Smooth muscle cell (in vitro differentiated cells): Measurements from ENCODE around the gene TRHDE. TPM values are rescaled to one million over a fixed set of nuclear protein-coding genes. Genes with fewer than 3 reads are reported as not detected.

Source experiments
- DNase-seq: peaks from one replicate; lab custom pipeline; 2025; ENCODE audit not compliant: unreplicated experiment; lab: John Stamatoyannopoulos, UW
- H2AFZ ChIP-seq: fragments of 200-600 bp; sonication (generic); 2 replicates; pipeline ENCODE4 v1.6.0; 2016; ENCODE audit warnings: antibody characterized with exemption, low read depth, mild to moderate bottlenecking
- H3F3A ChIP-seq: fragments of 200-600 bp; sonication (generic); 2 replicates; pipeline ENCODE4 v1.6.0; 2017; ENCODE audit warnings: antibody characterized with exemption, low read depth
- H3K27ac ChIP-seq: fragments of 200-600 bp; sonication (generic); 2 replicates; pipeline ENCODE4 v1.5.1; 2016; ENCODE audit warnings: low read depth, mild to moderate bottlenecking
- H3K27me3 ChIP-seq: fragments of 200-600 bp; sonication (generic); 2 replicates; pipeline ENCODE4 v1.6.1; 2016; ENCODE audit warnings: low read depth, mild to moderate bottlenecking
- H3K36me3 ChIP-seq: fragments of 200-600 bp; sonication (generic); 2 replicates; pipeline ENCODE4 v1.5.1; 2016; ENCODE audit warnings: low read depth
- H3K4me1 ChIP-seq: fragments of 200-600 bp; sonication (generic); 2 replicates; pipeline ENCODE4 v1.5.1; 2016; ENCODE audit warnings: low read depth
- H3K4me2 ChIP-seq: fragments of 200-600 bp; sonication (generic); 2 replicates; pipeline ENCODE4 v1.6.0; 2016; ENCODE audit warnings: mild to moderate bottlenecking
- H3K4me3 ChIP-seq: fragments of 200-600 bp; sonication (generic); 2 replicates; pipeline ENCODE4 v1.5.1; 2016; ENCODE audit warnings: mild to moderate bottlenecking
- H3K79me2 ChIP-seq: fragments of 200-600 bp; sonication (generic); 2 replicates; pipeline ENCODE4 v1.6.0; 2016; ENCODE audit warnings: low read depth, mild to moderate bottlenecking
- H3K9ac ChIP-seq: fragments of 200-600 bp; sonication (generic); 2 replicates; pipeline ENCODE4 v1.6.0; 2016; ENCODE audit warnings: low read depth
- H3K9me3 ChIP-seq: fragments of 200-600 bp; sonication (generic); replicated peaks from 2 replicates; pipeline ENCODE4 v1.5.1; 2016; ENCODE audit warnings: low read depth
- H4K20me1 ChIP-seq: fragments of 200-600 bp; sonication (generic); 2 replicates; pipeline ENCODE4 v1.6.0; 2016; ENCODE audit warnings: low read depth
- CTCF ChIP-seq: fragments of 200-600 bp; sonication (generic); IDR thresholded peaks from 2 replicates; pipeline ENCODE4 v1.5.1; 2017; ENCODE audit warnings: borderline replicate concordance, mild to moderate bottlenecking, antibody characterized with exemption; ENCODE audit not compliant: insufficient read depth, poor library complexity, severe bottlenecking
- WGBS: methylation state at CpG from one replicate; pipeline ENCODE4 v1.1.7; 2016; ENCODE audit warnings: low lambda C conversion rate; 5-methylcytosine and 5-hydroxymethylcytosine counted together
- polyA plus RNA-seq: library from polyadenylated mRNA; unstranded; fragments of >200 nt; fragmentation: Nextera tagmentation; extraction: Ambion mirVana; gene quantifications from 2 replicates; pipeline ENCODE4 v1.2.1, GENCODE V29; 2016
- total RNA-seq: library from RNA; depleted of rRNA; stranded (reverse); fragments of >200 nt; gene quantifications from 2 replicates; pipeline ENCODE4 v1.2.3, GENCODE V29; 2014

Gene TRHDE
- total and polyA plus RNA-seq, 2 experiments from 2014 or later = 0.32 to 0.81 TPM

GRCh38 chr12:72618764-72619163 lies 346.6 kb downstream of the TRHDE start:
- H3K4me3 ChIP-seq = no peak overlapping the region
- no peak overlapping the region for H2AFZ ChIP-seq
- no peak for TF ChIP-seq CTCF
- H3K9ac ChIP-seq = no peak overlapping the region
- no peaks in the 10 kb centered on the region for H3K4me1 ChIP-seq
- 82% methylated on average over 6 of the region's 6 CpGs for WGBS
- H3K9me3 ChIP-seq = no peaks in the 10 kb centered on the region
- H3F3A ChIP-seq = no peaks in the 10 kb centered on the region
- H4K20me1 ChIP-seq = no peaks in the 10 kb centered on the region
- H3K36me3 ChIP-seq = no peaks in the 10 kb centered on the region
- DNase-seq = no peak
- H3K79me2 ChIP-seq = no peaks in the 10 kb centered on the region
- no peak overlapping the region for H3K27ac ChIP-seq
- no peaks in the 10 kb centered on the region for H3K27me3 ChIP-seq
- no peak overlapping the region for H3K4me2 ChIP-seq

- H3K36me3 ChIP-seq = no peaks in the 10 kb centered on the region
These were observed 350.4 kb downstream of the TRHDE start for GRCh38 chr12:72622556-72622955.

GRCh38 chr12:72631926-72632685 lies 359.9 kb downstream of the TRHDE start:
- DNase-seq = no peak
- Histone ChIP-seq H3K27me3 (no peaks in the 10 kb centered on the region), H3K4me2 (no peak overlapping the region), H3K36me3 (no peaks in the 10 kb centered on the region), H3K4me3 (no peak overlapping the region), H2AFZ (no peak overlapping the region), H4K20me1 (no peaks in the 10 kb centered on the region), H3K9ac (no peak overlapping the region), H3F3A (no peaks in the 10 kb centered on the region), H3K79me2 (no peaks in the 10 kb centered on the region), H3K27ac (no peak overlapping the region), H3K9me3 (no peaks in the 10 kb centered on the region), H3K4me1 (no peaks in the 10 kb centered on the region)
- no peak for TF ChIP-seq CTCF
- WGBS = 72% methylated on average over 4 of the region's 4 CpGs

More at GRCh38 chr12:72622556-72622955, 350.4 kb downstream of the TRHDE start:
- 77% methylated on average over 3 of the region's 3 CpGs for WGBS
- Histone ChIP-seq H4K20me1 (no peaks in the 10 kb centered on the region), H3K4me1 (no peaks in the 10 kb centered on the region), H3K27ac (no peak overlapping the region), H2AFZ (no peak overlapping the region), H3K27me3 (no peaks in the 10 kb centered on the region), H3F3A (no peaks in the 10 kb centered on the region), H3K9me3 (no peaks in the 10 kb centered on the region), H3K4me3 (no peak overlapping the region), H3K79me2 (no peaks in the 10 kb centered on the region), H3K9ac (no peak overlapping the region), H3K4me2 (no peak overlapping the region)
- no peak for DNase-seq
- TF ChIP-seq CTCF = no peak

- Histone ChIP-seq H3K79me2 (no peaks in the 10 kb centered on the region), H3F3A (no peaks in the 10 kb centered on the region), H3K4me1 (no peaks in the 10 kb centered on the region), H3K4me3 (no peak overlapping the region), H3K36me3 (no peaks in the 10 kb centered on the region), H3K27ac (no peak overlapping the region), H3K4me2 (no peak overlapping the region), H3K9me3 (no peaks in the 10 kb centered on the region), H3K27me3 (no peaks in the 10 kb centered on the region), H2AFZ (no peak overlapping the region), H4K20me1 (no peaks in the 10 kb centered on the region), H3K9ac (no peak overlapping the region)
- WGBS = 97% methylated on average over 2 of the region's 2 CpGs
- no peak for TF ChIP-seq CTCF
- DNase-seq = no peak
These were observed 370.5 kb downstream of the TRHDE start for GRCh38 chr12:72642706-72643105.
